HEK293 (cell line): ENCODE results near the gene SLU7.

ENCODE experiments used
- CTCF ChIA-PET: fragments of 350-600 bp; formaldehyde crosslinking; extraction: SDS; loops from one replicate; lab custom pipeline; 2021; ENCODE audit warnings: antibody characterized with exemption; lab: Yijun Ruan, JAX
- POLR2A ChIA-PET: fragments of 300-600 bp; formaldehyde crosslinking; extraction: SDS; loops from one replicate; lab custom pipeline; 2020; ENCODE audit warnings: antibody characterized with exemption, inconsistent platforms; lab: Yijun Ruan, JAX
- H3K27ac ChIP-seq: fragments of 200-500 bp; sonication (Bioruptor generic); 2 replicates; pipeline ENCODE4 v1.5.1; 2014; ENCODE audit warnings: low read depth, low read length, control low read depth, inconsistent platforms; ENCODE audit errors: extremely low read depth
- H3K36me3 ChIP-seq, 2 experiments: fragments of 200-500 bp in 1 of 2; sonication (Bioruptor generic) in 1 of 2; 1 replicate in 1 of 2; 2 replicates in 1 of 2; pipeline ENCODE4 v1.5.1; 2014 to 2017; ENCODE audit warnings: inconsistent platforms in 2 of 2, low read length in 2 of 2; ENCODE audit not compliant: control insufficient read depth in 2 of 2, insufficient read depth in 1 of 2
- H3K4me1 ChIP-seq: fragments of 200-500 bp; sonication (Bioruptor generic); 2 replicates; pipeline ENCODE4 v1.5.1; 2014; ENCODE audit warnings: mild to moderate bottlenecking, low read length, inconsistent platforms; ENCODE audit not compliant: control insufficient read depth, insufficient read depth
- H3K4me3 ChIP-seq: 2 replicates; pipeline ENCODE4 v1.5.1; 2011; ENCODE audit warnings: low read depth, mild to moderate bottlenecking, control low read depth, low read length, moderate library complexity
- H3K9me3 ChIP-seq: fragments of 200-500 bp; sonication (Bioruptor generic); 2 replicates; pipeline ENCODE4 v1.5.1; 2014; ENCODE audit warnings: low read depth, low read length, inconsistent platforms; ENCODE audit not compliant: control insufficient read depth, insufficient read depth
- EGR2 ChIP-seq: fragments of 450-650 bp; formaldehyde crosslinking; IDR thresholded peaks from 2 replicates; pipeline ENCODE4 v1.5.1; 2016; ENCODE audit warnings: low read depth, missing biosample characterization, missing genetic modification characterization
- FEZF1 ChIP-seq: fragments of 450-650 bp; formaldehyde crosslinking; IDR thresholded peaks from 2 replicates; pipeline ENCODE4 v1.5.1; 2016; ENCODE audit warnings: missing biosample characterization, missing genetic modification characterization
- IKZF3 ChIP-seq: fragments of 450-650 bp; IDR thresholded peaks from 2 replicates; pipeline ENCODE4 v1.5.0; 2018; ENCODE audit warnings: missing biosample characterization, mild to moderate bottlenecking, missing genetic modification characterization, moderate library complexity
- INSM2 ChIP-seq: fragments of 450-650 bp; formaldehyde crosslinking; IDR thresholded peaks from 2 replicates; pipeline ENCODE4 v1.5.1; 2016; ENCODE audit warnings: missing biosample characterization, missing genetic modification characterization
- KLF10 ChIP-seq: fragments of 450-650 bp; IDR thresholded peaks from 2 replicates; pipeline ENCODE4 v1.5.1; 2018; ENCODE audit warnings: missing biosample characterization, mild to moderate bottlenecking, missing genetic modification characterization
- MYNN ChIP-seq: fragments of 450-650 bp; formaldehyde crosslinking; IDR thresholded peaks from 2 replicates; pipeline ENCODE4 v1.5.1; 2016; ENCODE audit warnings: missing biosample characterization, missing genetic modification characterization, borderline replicate concordance
- PBX3 ChIP-seq: sonication (generic); formaldehyde crosslinking; IDR thresholded peaks from 2 replicates; pipeline ENCODE4 v1.8.1; 2022; ENCODE audit warnings: mild to moderate bottlenecking, moderate library complexity, missing genetic modification reagents
- SCRT1 ChIP-seq: fragments of 450-650 bp; formaldehyde crosslinking; IDR thresholded peaks from 2 replicates; pipeline ENCODE4 v1.5.1; 2016; ENCODE audit warnings: missing biosample characterization, missing genetic modification characterization, borderline replicate concordance
- SP2 ChIP-seq: fragments of 450-650 bp; formaldehyde crosslinking; IDR thresholded peaks from 2 replicates; pipeline ENCODE4 v1.5.1; 2016; ENCODE audit warnings: missing biosample characterization, missing genetic modification characterization
- SP7 ChIP-seq: fragments of 450-650 bp; formaldehyde crosslinking; IDR thresholded peaks from 2 replicates; pipeline ENCODE4 v1.5.1; 2016; ENCODE audit warnings: missing biosample characterization, missing genetic modification characterization
- ZBTB49 ChIP-seq: fragments of 450-650 bp; formaldehyde crosslinking; IDR thresholded peaks from 2 replicates; pipeline ENCODE4 v1.5.1; 2016; ENCODE audit warnings: missing biosample characterization, missing genetic modification characterization, low read depth
- ZBTB7A ChIP-seq: fragments of 450-650 bp; formaldehyde crosslinking; IDR thresholded peaks from 2 replicates; pipeline ENCODE4 v1.5.1; 2016; ENCODE audit warnings: low read depth, missing biosample characterization, missing genetic modification characterization
- ZFHX2 ChIP-seq: fragments of 450-650 bp; formaldehyde crosslinking; conservative IDR thresholded peaks from 2 replicates; pipeline ENCODE4 v1.5.1; 2016; ENCODE audit warnings: missing biosample characterization, missing genetic modification characterization
- ZFP37 ChIP-seq: fragments of 450-650 bp; formaldehyde crosslinking; IDR thresholded peaks from 2 replicates; pipeline ENCODE4 v1.5.1; 2016; ENCODE audit warnings: missing biosample characterization, missing genetic modification characterization
- ZNF138 ChIP-seq: fragments of 450-650 bp; formaldehyde crosslinking; IDR thresholded peaks from 2 replicates; pipeline ENCODE4 v1.5.1; 2016; ENCODE audit warnings: missing biosample characterization, missing genetic modification characterization, borderline replicate concordance
- ZNF157 ChIP-seq: fragments of 450-650 bp; formaldehyde crosslinking; IDR thresholded peaks from 2 replicates; pipeline ENCODE4 v1.5.1; 2016; ENCODE audit warnings: missing biosample characterization, missing genetic modification characterization
- ZNF280C ChIP-seq: fragments of 450-650 bp; formaldehyde crosslinking; IDR thresholded peaks from 2 replicates; pipeline ENCODE4 v1.5.1; 2016; ENCODE audit warnings: missing biosample characterization, missing genetic modification characterization
- ZNF416 ChIP-seq: fragments of 450-650 bp; formaldehyde crosslinking; IDR thresholded peaks from 2 replicates; pipeline ENCODE4 v1.5.1; 2016; ENCODE audit warnings: missing biosample characterization, missing genetic modification characterization
- ZNF692 ChIP-seq: fragments of 450-650 bp; formaldehyde crosslinking; IDR thresholded peaks from 2 replicates; pipeline ENCODE4 v1.5.1; 2016; ENCODE audit warnings: missing biosample characterization, missing genetic modification characterization
- ZNF704 ChIP-seq: fragments of 450-650 bp; formaldehyde crosslinking; IDR thresholded peaks from 2 replicates; pipeline ENCODE4 v1.5.1; 2016; ENCODE audit warnings: missing biosample characterization, missing genetic modification characterization
- ZNF768 ChIP-seq: fragments of 450-650 bp; formaldehyde crosslinking; IDR thresholded peaks from 2 replicates; pipeline ENCODE4 v1.5.1; 2018; ENCODE audit warnings: missing biosample characterization, mild to moderate bottlenecking, missing genetic modification characterization

The SLU7 gene

GRCh38 chr5:160456480-160457177 is 37.7 kb upstream of the SLU7 start (continued):
- TF ChIP-seq ZBTB49 (tag by site-specific recombination), result no peak

GRCh38 chr5:160455600-160455999 is 36.7 kb upstream of the SLU7 start:
- Histone ChIP-seq H3K27ac (no peak overlapping the region), H3K9me3 (no peaks in the 10 kb centered on the region), H3K4me3 (no peak overlapping the region), H3K36me3 (no peaks in the 10 kb centered on the region), H3K4me1 (no peaks in the 10 kb centered on the region)
- ChIA-PET POLR2A (no interaction called here), CTCF (no interaction called here)
- TF ChIP-seq INSM2 (tag by site-specific recombination) (no peak), IKZF3 (tag by site-specific recombination) (no peak), ZNF280C (tag by site-specific recombination) (no peak), ZNF704 (no peak), ZFHX2 (no peak), FEZF1 (no peak), SP2 (tag by site-specific recombination) (no peak), ZNF768 (tag by site-specific recombination) (no peak)

- Histone ChIP-seq H3K9me3 (no peaks in the 10 kb centered on the region), H3K4me1 (no peaks in the 10 kb centered on the region), H3K27ac (no peak overlapping the region), H3K4me3 (no peak overlapping the region), H3K36me3 (no peaks in the 10 kb centered on the region)
- ChIA-PET CTCF (interaction anchor here (3.3 kb wide), 1 partner anchor 15 kb away, joined by 29 read pairs; no protein-coding TSS in a partner anchor), POLR2A (no interaction called here)
- TF ChIP-seq PBX3 (no peak), SCRT1 (tag by site-specific recombination) (no peak), ZFP37 (no peak), ZNF157 (tag by site-specific recombination) (no peak), ZNF138 (tag by site-specific recombination) (no peak), EGR2 (tag by site-specific recombination) (no peak), ZNF704 (no peak), MYNN (tag by site-specific recombination) (no peak), ZBTB7A (tag by site-specific recombination) (no peak), ZNF416 (tag by site-specific recombination) (no peak), SP2 (tag by site-specific recombination) (no peak), SP7 (tag by site-specific recombination) (no peak), KLF10 (no peak), ZNF692 (tag by site-specific recombination) (no peak), FEZF1 (no peak)
Observed at GRCh38 chr5:160453751-160454150, 34.9 kb upstream of the SLU7 start.
